IMR-90 (cell line): ENCODE results near the gene EHBP1. TPM values are rescaled to one million over a fixed set of nuclear protein-coding genes. Genes with fewer than 3 reads are reported as not detected.

Experiments used
- ATAC-seq: fragments of 200-7000 bp; cut with Tn5 transposase; 2 replicates; pipeline ENCODE4 v1.9.1; 2020; ENCODE audit warnings: low read depth, mild to moderate bottlenecking, moderate library complexity
- BruUV-seq: library from RNA; stranded (reverse); fragments of 400-500 nt; replicated peaks from 2 replicates; lab custom pipeline; 2021; lab: Mats Ljungman, UMichigan
- CTCF ChIA-PET: fragments of 300-600 bp; formaldehyde crosslinking; extraction: SDS; loops from one replicate; lab custom pipeline; 2021; ENCODE audit warnings: antibody characterized with exemption; lab: Yijun Ruan, JAX
- POLR2A ChIA-PET: fragments of 300-600 bp; sonication (Branson Sonifier 250); formaldehyde crosslinking; loops from one replicate; lab custom pipeline; 2022; ENCODE audit warnings: antibody characterized with exemption; ENCODE audit not compliant: unreplicated experiment; lab: Charles Lee
- DNase-seq: peaks from one replicate; pipeline ENCODE4 v3.0.0; 2013
- H2AFZ ChIP-seq: replicated peaks from 2 replicates; pipeline ENCODE3; 2013; ENCODE audit warnings: low read length, mild to moderate bottlenecking; ENCODE audit not compliant: poor library complexity
- H2AK5ac ChIP-seq: 2 replicates; pipeline ENCODE4 v1.6.1; 2013; ENCODE audit warnings: low read depth, low read length, inconsistent platforms
- H2AK9ac ChIP-seq: replicated peaks from 2 replicates; pipeline ENCODE3; 2013; ENCODE audit warnings: mild to moderate bottlenecking, low read depth, low read length, moderate library complexity; ENCODE audit not compliant: poor library complexity
- H2BK120ac ChIP-seq: 2 replicates; pipeline ENCODE4 v1.6.1; 2013; ENCODE audit warnings: low read depth, low read length, inconsistent platforms
- H2BK15ac ChIP-seq: 3 replicates; pipeline ENCODE4 v1.6.1; 2013; ENCODE audit warnings: low read depth, low read length, inconsistent platforms
- H2BK20ac ChIP-seq: 2 replicates; pipeline ENCODE4 v1.6.1; 2013; ENCODE audit warnings: low read depth, mild to moderate bottlenecking, inconsistent platforms, low read length, moderate library complexity
- H2BK5ac ChIP-seq: 2 replicates; pipeline ENCODE4 v1.6.1; 2013; ENCODE audit warnings: mild to moderate bottlenecking, low read depth, low read length, inconsistent platforms; ENCODE audit not compliant: poor library complexity, severe bottlenecking
- H3K14ac ChIP-seq: replicated peaks from 2 replicates; pipeline ENCODE4 v1.6.1; 2013; ENCODE audit warnings: low read depth, low read length, inconsistent platforms
- H3K18ac ChIP-seq: 2 replicates; pipeline ENCODE4 v1.6.1; 2013; ENCODE audit warnings: low read depth, low read length, control low read depth
- H3K23ac ChIP-seq: 2 replicates; pipeline ENCODE4 v1.6.1; 2013; ENCODE audit warnings: low read depth, low read length, inconsistent platforms
- H3K27ac ChIP-seq: 2 replicates; pipeline ENCODE4 v1.5.1; 2013; ENCODE audit warnings: mild to moderate bottlenecking, control low read depth, low read length; ENCODE audit not compliant: insufficient read depth
- H3K27me3 ChIP-seq: 2 replicates; pipeline ENCODE4 v1.6.1; 2013; ENCODE audit warnings: low read length; ENCODE audit not compliant: control insufficient read depth, insufficient read depth
- H3K36me3 ChIP-seq: 2 replicates; pipeline ENCODE4 v1.6.1; 2013; ENCODE audit warnings: low read length, mixed read lengths; ENCODE audit not compliant: control insufficient read depth, insufficient read depth
- H3K4ac ChIP-seq: 2 replicates; pipeline ENCODE4 v1.6.1; 2013; ENCODE audit warnings: low read depth, low read length, inconsistent platforms
- H3K4me1 ChIP-seq: 2 replicates; pipeline ENCODE4 v1.6.1; 2013; ENCODE audit warnings: low read length, mixed read lengths; ENCODE audit not compliant: control insufficient read depth, insufficient read depth
- H3K4me2 ChIP-seq: 2 replicates; pipeline ENCODE4 v1.6.1; 2013; ENCODE audit warnings: low read depth, mild to moderate bottlenecking, control low read depth, low read length, moderate library complexity
- H3K4me3 ChIP-seq: 2 replicates; pipeline ENCODE4 v1.5.1; 2013; ENCODE audit warnings: low read depth, mild to moderate bottlenecking, control low read depth, low read length, moderate library complexity; ENCODE audit not compliant: insufficient read depth
- H3K56ac ChIP-seq: 2 replicates; pipeline ENCODE4 v1.6.1; 2013; ENCODE audit warnings: low read length, inconsistent platforms; ENCODE audit not compliant: insufficient read depth; ENCODE audit errors: extremely low read depth
- H3K79me1 ChIP-seq, 2 experiments: 2 replicates each; pipeline ENCODE4 v1.6.1; 2013; ENCODE audit warnings: low read length in 2 of 2, inconsistent platforms in 1 of 2, low read depth in 1 of 2
- H3K9ac ChIP-seq: 2 replicates; pipeline ENCODE4 v1.6.1; 2013; ENCODE audit warnings: low read depth, low read length, control low read depth
- H3K9me1 ChIP-seq: 2 replicates; pipeline ENCODE4 v1.6.1; 2013; ENCODE audit warnings: low read length, inconsistent platforms; ENCODE audit not compliant: insufficient read depth
- H3K9me3 ChIP-seq: 2 replicates; pipeline ENCODE4 v1.6.1; 2013; ENCODE audit warnings: low read length; ENCODE audit not compliant: control insufficient read depth, insufficient read depth
- H4K20me1 ChIP-seq: 2 replicates; pipeline ENCODE4 v1.6.1; 2013; ENCODE audit warnings: low read length, inconsistent platforms; ENCODE audit not compliant: insufficient read depth
- H4K5ac ChIP-seq: 2 replicates; pipeline ENCODE4 v1.6.1; 2013; ENCODE audit warnings: mild to moderate bottlenecking, low read depth, low read length, control low read depth
- H4K8ac ChIP-seq, 2 experiments: 2 replicates each; pipeline ENCODE4 v1.6.1; 2013; ENCODE audit warnings: low read depth in 2 of 2, low read length in 2 of 2, control low read depth in 1 of 2, inconsistent platforms in 1 of 2
- H4K91ac ChIP-seq: 2 replicates; pipeline ENCODE4 v1.6.1; 2013; ENCODE audit warnings: low read depth, low read length, inconsistent platforms; ENCODE audit not compliant: insufficient read depth
- BHLHE40 ChIP-seq: fragments of 150-350 bp; IDR thresholded peaks from 2 replicates; pipeline ENCODE4 v1.6.1; 2016; ENCODE audit warnings: mild to moderate bottlenecking, low read depth, low read length
- CEBPB ChIP-seq: IDR thresholded peaks from 2 replicates; pipeline ENCODE4 v1.6.1; 2012; ENCODE audit warnings: low read depth, low read length, improper control_type of control experiment
- CHD1 ChIP-seq: IDR thresholded peaks from 2 replicates; pipeline ENCODE4 v1.6.1; 2012; ENCODE audit warnings: low read depth, low read length, improper control_type of control experiment
- FOS ChIP-seq: fragments of 150-350 bp; IDR thresholded peaks from 2 replicates; pipeline ENCODE4 v1.6.1; 2016; ENCODE audit warnings: low read depth, low read length
- MAFK ChIP-seq: IDR thresholded peaks from 2 replicates; pipeline ENCODE4 v1.6.1; 2012; ENCODE audit warnings: low read depth, low read length, improper control_type of control experiment
- MAZ ChIP-seq: IDR thresholded peaks from 2 replicates; pipeline ENCODE4 v1.6.1; 2012; ENCODE audit warnings: low read depth, mild to moderate bottlenecking, low read length, improper control_type of control experiment, moderate library complexity, borderline replicate concordance
- MXI1 ChIP-seq: IDR thresholded peaks from 2 replicates; pipeline ENCODE4 v1.6.1; 2012; ENCODE audit warnings: low read depth, mild to moderate bottlenecking, low read length, moderate library complexity, borderline replicate concordance
- NFE2L2 ChIP-seq: fragments of 150-350 bp; IDR thresholded peaks from 2 replicates; pipeline ENCODE4 v1.6.1; 2016; ENCODE audit warnings: low read depth, mild to moderate bottlenecking, low read length
- POLR2A ChIP-seq: IDR thresholded peaks from 2 replicates; pipeline ENCODE4 v1.6.1; 2012; ENCODE audit warnings: mild to moderate bottlenecking, low read depth, low read length
- RAD21 ChIP-seq: IDR thresholded peaks from 2 replicates; pipeline ENCODE4 v1.6.1; 2012; ENCODE audit warnings: low read length, improper control_type of control experiment
- RCOR1 ChIP-seq: IDR thresholded peaks from 2 replicates; pipeline ENCODE4 v1.6.1; 2012; ENCODE audit warnings: mild to moderate bottlenecking, low read length, improper control_type of control experiment; ENCODE audit not compliant: insufficient replicate concordance
- RFX5 ChIP-seq: IDR thresholded peaks from 2 replicates; pipeline ENCODE4 v1.8.0; 2012; ENCODE audit warnings: low read depth, mild to moderate bottlenecking, low read length, moderate library complexity
- SMC3 ChIP-seq: fragments of 150-350 bp; IDR thresholded peaks from 2 replicates; pipeline ENCODE4 v1.6.1; 2016; ENCODE audit warnings: low read depth, mild to moderate bottlenecking, antibody characterized with exemption, low read length, moderate library complexity
- WGBS, 2 experiments: methylation state at CpG; one replicate each; pipeline versions ENCODE4 v1.1.5 to v1.1.7; 2013; ENCODE audit warnings: missing lambda C conversion rate in 2 of 2; ENCODE audit not compliant: insufficient read length in 1 of 2; ENCODE audit errors: extremely low coverage in 2 of 2; 5-methylcytosine and 5-hydroxymethylcytosine counted together
- dilution Hi-C: fragments of 300-500 bp; cut with HindIII; formaldehyde crosslinking; loops from one replicate; pipeline ENCODE4 v1.14.3; 2018; ENCODE audit warnings: low sequenced_read_pairs; ENCODE audit not compliant: unreplicated experiment
- in situ Hi-C: fragments of 300-500 bp; cut with MboI; formaldehyde crosslinking; loops from 3 replicates; pipeline ENCODE4 v1.14.3; 2019; ENCODE audit warnings: low sequenced_read_pairs, inconsistent platforms, mixed read lengths
- intact Hi-C: fragments of 100-400 bp; cut with micrococcal nuclease; formaldehyde crosslinking; loops from 2 replicates; pipeline ENCODE4 v1.10.0; 2022
- polyA plus RNA-seq, 3 experiments: library from polyadenylated mRNA; depleted of rRNA; stranded (reverse); fragments of >200 nt; gene quantifications; 2 replicates each; pipeline ENCODE4 v1.2.3, GENCODE V29; 2012; ENCODE audit warnings: low replicate concordance in 1 of 3
- total RNA-seq: library from RNA; depleted of rRNA; stranded (reverse); fragments of >200 nt; gene quantifications from 2 replicates; pipeline ENCODE4 v1.2.3, GENCODE V29; 2012
- TF ChIP-seq, protein P1 (sequence below): fragments of 150-350 bp; IDR thresholded peaks from 2 replicates; pipeline ENCODE4 v1.6.1; 2017; ENCODE audit warnings: mild to moderate bottlenecking, antibody characterized with exemption, low read length, low read depth
- TF ChIP-seq, protein P2 (sequence below): conservative IDR thresholded peaks from 2 replicates; pipeline ENCODE4 v1.5.1; 2012; ENCODE audit warnings: mild to moderate bottlenecking, low read depth, low read length, improper control_type of control experiment
- TF ChIP-seq, protein P3 (sequence below): fragments of 150-350 bp; IDR thresholded peaks from 2 replicates; pipeline ENCODE4 v1.6.1; 2016; ENCODE audit warnings: low read depth, mild to moderate bottlenecking, low read length, moderate library complexity, borderline replicate concordance

The EHBP1 gene
- total and polyA plus RNA-seq, 2 of the 4 experiments (the other 2 are of a cell fraction): 28.3 to 44.4 TPM

DNA sequence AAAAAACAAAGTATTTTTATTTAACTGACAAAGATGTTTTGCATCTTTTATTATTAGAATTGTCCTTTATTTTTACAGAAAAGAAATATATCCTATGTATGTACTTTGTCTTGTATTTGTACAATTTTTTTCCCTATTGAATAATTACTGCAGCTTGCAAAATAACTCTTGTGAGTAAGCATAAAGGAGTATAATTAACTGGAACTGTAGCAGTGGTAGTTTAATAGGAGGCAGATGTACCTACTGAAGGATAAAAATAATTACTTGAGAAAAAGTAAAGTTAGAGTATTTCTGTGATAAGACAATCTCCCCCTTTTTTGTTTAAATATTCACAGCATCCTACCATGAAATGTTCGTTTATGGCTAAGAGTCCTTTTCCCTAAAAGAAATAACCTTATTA lies 34.7 kb downstream of the EHBP1 start:
- H2AK5ac ChIP-seq: no peak overlapping the region
- ATAC-seq: no peak

More for the DNA sequence above, 34.7 kb downstream of the EHBP1 start:
- POLR2A ChIA-PET: interaction anchor here (0.7 kb wide), 1 partner anchor 292 kb away, joined by 4 read pairs; no protein-coding TSS in a partner anchor
- no peak overlapping the region for H2AFZ ChIP-seq
- no peak overlapping the region for H3K27ac ChIP-seq
- no peak overlapping the region for H2BK15ac ChIP-seq
- no CpG with 5 or more reads among the region's 1 CpG for WGBS, 2 experiments
- intact Hi-C loops: no loop called here
- H3K14ac ChIP-seq: no peak overlapping the region
- CTCF ChIA-PET: no interaction called here
- H3K56ac ChIP-seq: no peak overlapping the region
- no peaks in the 10 kb centered on the region; the same call in 1 of the 2 replicates for H3K9me1 ChIP-seq
- no peak overlapping the region for H3K9ac ChIP-seq
- no peak overlapping the region for H3K18ac ChIP-seq
- no peak overlapping the region for H2AK9ac ChIP-seq
- TF ChIP-seq POLR2A (no peak), RCOR1 (no peak), MAFK (no peak), BHLHE40 (no peak), FOS (no peak), MXI1 (no peak), RAD21 (no peak), RFX5 (no peak), SMC3 (no peak), NFE2L2 (no peak), MAZ (no peak), CHD1 (no peak), CEBPB (no peak)
- TF ChIP-seq, protein P1, sequence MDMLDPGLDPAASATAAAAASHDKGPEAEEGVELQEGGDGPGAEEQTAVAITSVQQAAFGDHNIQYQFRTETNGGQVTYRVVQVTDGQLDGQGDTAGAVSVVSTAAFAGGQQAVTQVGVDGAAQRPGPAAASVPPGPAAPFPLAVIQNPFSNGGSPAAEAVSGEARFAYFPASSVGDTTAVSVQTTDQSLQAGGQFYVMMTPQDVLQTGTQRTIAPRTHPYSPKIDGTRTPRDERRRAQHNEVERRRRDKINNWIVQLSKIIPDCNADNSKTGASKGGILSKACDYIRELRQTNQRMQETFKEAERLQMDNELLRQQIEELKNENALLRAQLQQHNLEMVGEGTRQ: no peak
- TF ChIP-seq, protein P2, sequence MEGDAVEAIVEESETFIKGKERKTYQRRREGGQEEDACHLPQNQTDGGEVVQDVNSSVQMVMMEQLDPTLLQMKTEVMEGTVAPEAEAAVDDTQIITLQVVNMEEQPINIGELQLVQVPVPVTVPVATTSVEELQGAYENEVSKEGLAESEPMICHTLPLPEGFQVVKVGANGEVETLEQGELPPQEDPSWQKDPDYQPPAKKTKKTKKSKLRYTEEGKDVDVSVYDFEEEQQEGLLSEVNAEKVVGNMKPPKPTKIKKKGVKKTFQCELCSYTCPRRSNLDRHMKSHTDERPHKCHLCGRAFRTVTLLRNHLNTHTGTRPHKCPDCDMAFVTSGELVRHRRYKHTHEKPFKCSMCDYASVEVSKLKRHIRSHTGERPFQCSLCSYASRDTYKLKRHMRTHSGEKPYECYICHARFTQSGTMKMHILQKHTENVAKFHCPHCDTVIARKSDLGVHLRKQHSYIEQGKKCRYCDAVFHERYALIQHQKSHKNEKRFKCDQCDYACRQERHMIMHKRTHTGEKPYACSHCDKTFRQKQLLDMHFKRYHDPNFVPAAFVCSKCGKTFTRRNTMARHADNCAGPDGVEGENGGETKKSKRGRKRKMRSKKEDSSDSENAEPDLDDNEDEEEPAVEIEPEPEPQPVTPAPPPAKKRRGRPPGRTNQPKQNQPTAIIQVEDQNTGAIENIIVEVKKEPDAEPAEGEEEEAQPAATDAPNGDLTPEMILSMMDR: no peak
- TF ChIP-seq, protein P3, sequence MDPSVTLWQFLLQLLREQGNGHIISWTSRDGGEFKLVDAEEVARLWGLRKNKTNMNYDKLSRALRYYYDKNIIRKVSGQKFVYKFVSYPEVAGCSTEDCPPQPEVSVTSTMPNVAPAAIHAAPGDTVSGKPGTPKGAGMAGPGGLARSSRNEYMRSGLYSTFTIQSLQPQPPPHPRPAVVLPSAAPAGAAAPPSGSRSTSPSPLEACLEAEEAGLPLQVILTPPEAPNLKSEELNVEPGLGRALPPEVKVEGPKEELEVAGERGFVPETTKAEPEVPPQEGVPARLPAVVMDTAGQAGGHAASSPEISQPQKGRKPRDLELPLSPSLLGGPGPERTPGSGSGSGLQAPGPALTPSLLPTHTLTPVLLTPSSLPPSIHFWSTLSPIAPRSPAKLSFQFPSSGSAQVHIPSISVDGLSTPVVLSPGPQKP: no peak
- H2BK120ac ChIP-seq: no peak overlapping the region
- no peak overlapping the region for H3K4me2 ChIP-seq
- H3K4me3 ChIP-seq: no peak overlapping the region
- peaks cover 27 to 49% of the 10 kb centered on the region in 2 experiments for H3K79me1 ChIP-seq
- no peak overlapping the region for H4K8ac ChIP-seq
- H3K23ac ChIP-seq: no peak overlapping the region
- no TSS peak for BruUV-seq
- H3K27me3 ChIP-seq: no peaks in the 10 kb centered on the region
- no peak overlapping the region for H3K4ac ChIP-seq
- H2BK20ac ChIP-seq: no peak overlapping the region
- H4K20me1 ChIP-seq: peaks cover 17% of the 10 kb centered on the region; the same call in 1 of the 2 replicates
- no peak overlapping the region for H2BK5ac ChIP-seq
- no peaks in the 10 kb centered on the region; the same call in none of the 2 replicates for H3K4me1 ChIP-seq
- no peak for DNase-seq
- in situ Hi-C loops: no loop called here
- H3K36me3 ChIP-seq: no peaks in the 10 kb centered on the region
- no peak overlapping the region for H4K91ac ChIP-seq
- dilution Hi-C loops: no loop called here
- no peaks in the 10 kb centered on the region for H3K9me3 ChIP-seq
- H4K5ac ChIP-seq: no peak overlapping the region
